Neural progenitor cell (in vitro differentiated cells): ENCODE results near the gene CCDC14. TPM values are rescaled to one million over a fixed set of nuclear protein-coding genes. Genes with fewer than 3 reads are reported as not detected.
A peak's percentile ranks its signal among the peaks of the same experiment; 100 is the strongest.

Experiments
- DNase-seq: peaks from one replicate; pipeline ENCODE4 v3.0.0-alpha.2; 2016; ENCODE audit warnings: low spot score
- H2AFZ ChIP-seq: fragments of 200-600 bp; sonication (generic); replicated peaks from 2 replicates; pipeline ENCODE4 v1.6.1; 2016; ENCODE audit warnings: antibody characterized with exemption
- H3F3A ChIP-seq: fragments of 200-600 bp; sonication (generic); 2 replicates; pipeline ENCODE4 v1.6.1; 2016; ENCODE audit warnings: antibody characterized with exemption, low read depth
- H3K27ac ChIP-seq: fragments of 200-600 bp; sonication (generic); 2 replicates; pipeline ENCODE4 v1.5.1; 2016; ENCODE audit warnings: mild to moderate bottlenecking
- H3K27me3 ChIP-seq: fragments of 200-600 bp; sonication (generic); 2 replicates; pipeline ENCODE4 v1.6.1; 2016; ENCODE audit warnings: mild to moderate bottlenecking, moderate library complexity
- H3K36me3 ChIP-seq: fragments of 200-600 bp; sonication (generic); 2 replicates; pipeline ENCODE4 v1.5.1; 2016
- H3K4me1 ChIP-seq: fragments of 200-600 bp; sonication (generic); 2 replicates; pipeline ENCODE4 v1.6.1; 2016; ENCODE audit warnings: mixed run types
- H3K4me2 ChIP-seq: fragments of 200-600 bp; sonication (generic); 2 replicates; pipeline ENCODE4 v1.6.1; 2016
- H3K4me3 ChIP-seq: fragments of 200-600 bp; sonication (generic); 2 replicates; pipeline ENCODE4 v1.5.1; 2016
- H3K79me2 ChIP-seq: fragments of 200-600 bp; sonication (generic); 2 replicates; pipeline ENCODE4 v1.6.1; 2016; ENCODE audit warnings: low read depth
- H3K9ac ChIP-seq: fragments of 200-600 bp; sonication (generic); 2 replicates; pipeline ENCODE4 v1.6.1; 2016
- H3K9me3 ChIP-seq: fragments of 200-600 bp; sonication (generic); 2 replicates; pipeline ENCODE4 v1.5.1; 2016; ENCODE audit warnings: low read depth
- H4K20me1 ChIP-seq: fragments of 200-600 bp; sonication (generic); 2 replicates; pipeline ENCODE4 v1.6.1; 2016; ENCODE audit warnings: low read depth
- H3K27ac Mint-ChIP-seq: 3 replicates; pipeline ENCODE4 v1.8.0; 2021; ENCODE audit warnings: mixed read lengths
- H3K27me3 Mint-ChIP-seq: 2 replicates; pipeline ENCODE4 v1.8.0; 2022; ENCODE audit warnings: low read depth, mild to moderate bottlenecking, inconsistent platforms, moderate library complexity, mixed read lengths; ENCODE audit not compliant: insufficient read depth
- H3K36me3 Mint-ChIP-seq: 3 replicates; pipeline ENCODE4 v1.8.0; 2021; ENCODE audit warnings: mixed read lengths
- H3K4me1 Mint-ChIP-seq: 3 replicates; pipeline ENCODE4 v1.8.0; 2021; ENCODE audit warnings: mixed read lengths
- H3K4me3 Mint-ChIP-seq: 3 replicates; pipeline ENCODE4 v1.8.0; 2021; ENCODE audit warnings: mild to moderate bottlenecking, moderate library complexity, mixed read lengths
- H3K9me3 Mint-ChIP-seq: 3 replicates; pipeline ENCODE4 v1.8.0; 2020; ENCODE audit warnings: mixed read lengths
- CTCF ChIP-seq: fragments of 200-600 bp; sonication (generic); IDR thresholded peaks from 2 replicates; pipeline ENCODE4 v1.5.1; 2017; ENCODE audit warnings: antibody characterized with exemption, mild to moderate bottlenecking
- EZH2 ChIP-seq: fragments of 200-600 bp; sonication (generic); IDR thresholded peaks from 2 replicates; pipeline ENCODE4 v1.6.1; 2017; ENCODE audit warnings: antibody characterized with exemption, mild to moderate bottlenecking, moderate library complexity
- EZH2phosphoT487 ChIP-seq: fragments of 200-600 bp; sonication (generic); IDR thresholded peaks from 2 replicates; pipeline ENCODE4 v1.6.1; 2017; ENCODE audit warnings: antibody characterized with exemption
- total RNA-seq: library from RNA; depleted of rRNA; stranded (reverse); fragments of >200 nt; gene quantifications from 2 replicates; pipeline ENCODE4 v1.2.3, GENCODE V29; 2015; ENCODE audit warnings: low replicate concordance

CCDC14 gene
- total RNA-seq, 1 donor from 2014 or later: 250 TPM

GRCh38 chr3:123919353-123919752, 41.7 kb downstream of the CCDC14 start:
- H3K9me3 Mint-ChIP-seq: peaks cover 32% of the 10 kb centered on the region
- H3F3A ChIP-seq: no peaks in the 10 kb centered on the region
- no peak overlapping the region for H3K4me2 ChIP-seq
- H4K20me1 ChIP-seq: no peaks in the 10 kb centered on the region
- H3K4me3 ChIP-seq: no peak overlapping the region
- no peaks in the 10 kb centered on the region for H3K9me3 ChIP-seq
- no peak overlapping the region for H3K9ac ChIP-seq
- H3K36me3 Mint-ChIP-seq: peaks cover 65% of the 10 kb centered on the region
- H3K4me3 Mint-ChIP-seq: no peak overlapping the region
- no peak for DNase-seq
- no peak overlapping the region for H2AFZ ChIP-seq
- H3K36me3 ChIP-seq: peaks cover 37% of the 10 kb centered on the region
- H3K4me1 Mint-ChIP-seq: peaks cover 10% of the 10 kb centered on the region
- no peak overlapping the region for H3K27ac ChIP-seq
- TF ChIP-seq EZH2phosphoT487 (no peak), EZH2 (no peak), CTCF (no peak)
- no peaks in the 10 kb centered on the region for H3K27me3 ChIP-seq
- no peaks in the 10 kb centered on the region for H3K27me3 Mint-ChIP-seq
- H3K27ac Mint-ChIP-seq: no peak overlapping the region
- no peaks in the 10 kb centered on the region for H3K4me1 ChIP-seq
- H3K79me2 ChIP-seq: peaks cover 5% of the 10 kb centered on the region

GRCh38 chr3:123914829-123915228, 46.2 kb downstream of the CCDC14 start:
- no peak overlapping the region for H3K27ac Mint-ChIP-seq
- H3K27me3 ChIP-seq: no peaks in the 10 kb centered on the region
- no peaks in the 10 kb centered on the region for H3K79me2 ChIP-seq
- H2AFZ ChIP-seq: no peak overlapping the region
- H3K9ac ChIP-seq: no peak overlapping the region
- peaks cover 2% of the 10 kb centered on the region for H3K9me3 Mint-ChIP-seq
- peaks cover 13% of the 10 kb centered on the region for H3K4me1 Mint-ChIP-seq
- H3K4me3 Mint-ChIP-seq: no peak overlapping the region
- peaks cover 2% of the 10 kb centered on the region for H3K27me3 Mint-ChIP-seq
- H3K36me3 ChIP-seq: peaks cover 8% of the 10 kb centered on the region
- H3K9me3 ChIP-seq: no peaks in the 10 kb centered on the region
- H3F3A ChIP-seq: peaks cover 7% of the 10 kb centered on the region
- H3K27ac ChIP-seq: peak overlapping the region; percentile 10
- no peak overlapping the region for H3K4me3 ChIP-seq
- TF ChIP-seq EZH2phosphoT487 (no peak), EZH2 (no peak), CTCF (no peak)
- H3K4me1 ChIP-seq: peaks cover 4% of the 10 kb centered on the region
- H4K20me1 ChIP-seq: no peaks in the 10 kb centered on the region
- no peak overlapping the region for H3K4me2 ChIP-seq
- no peak for DNase-seq
- peaks cover 32% of the 10 kb centered on the region for H3K36me3 Mint-ChIP-seq

GRCh38 chr3:123909785-123910184, 51.2 kb downstream of the CCDC14 start:
- H3K4me3 Mint-ChIP-seq: no peak overlapping the region
- no peak overlapping the region for H3K27ac Mint-ChIP-seq
- TF ChIP-seq EZH2phosphoT487 (no peak), CTCF (no peak), EZH2 (no peak)
- Histone ChIP-seq H3K9me3 (no peaks in the 10 kb centered on the region), H3K4me1 (peaks cover 4% of the 10 kb centered on the region), H3K27me3 (no peaks in the 10 kb centered on the region), H3K27ac (no peak overlapping the region), H3K9ac (no peak overlapping the region), H3K4me3 (no peak overlapping the region), H3K4me2 (no peak overlapping the region), H4K20me1 (no peaks in the 10 kb centered on the region), H3F3A (peaks cover 7% of the 10 kb centered on the region), H3K79me2 (no peaks in the 10 kb centered on the region), H2AFZ (no peak overlapping the region), H3K36me3 (peaks cover 7% of the 10 kb centered on the region)
- H3K27me3 Mint-ChIP-seq: peaks cover 10% of the 10 kb centered on the region
- peaks cover 6% of the 10 kb centered on the region for H3K4me1 Mint-ChIP-seq
- DNase-seq: no peak
- H3K9me3 Mint-ChIP-seq: no peaks in the 10 kb centered on the region
- H3K36me3 Mint-ChIP-seq: peaks cover 13% of the 10 kb centered on the region
